H1 (cell line): ENCODE data around the gene ZNF57. TPM values are rescaled to one million over a fixed set of nuclear protein-coding genes. Genes with fewer than 3 reads are reported as not detected.
A peak's percentile ranks its signal among the peaks of the same experiment; 100 is the strongest.

Source experiments
- CTCF ChIA-PET: fragments of 300-600 bp; sonication (Branson Sonifier 250); formaldehyde crosslinking; loops from one replicate; lab custom pipeline; 2021; ENCODE audit not compliant: partially characterized antibody; lab: Charles Lee
- POLR2A ChIA-PET: fragments of 300-600 bp; sonication (Branson Sonifier 250); formaldehyde crosslinking; loops from one replicate; lab custom pipeline; 2021; ENCODE audit warnings: inconsistent platforms; ENCODE audit not compliant: partially characterized antibody; lab: Charles Lee
- DNase-seq, 2 experiments: peaks; one replicate each; pipeline versions ENCODE4 v3.0.0 to v3.0.0-alpha.2; 2010 to 2022; ENCODE audit warnings: low spot score in 2 of 2, low read depth in 1 of 2, mixed read lengths in 1 of 2
- FAIRE-seq: peaks from 2 replicates; lab custom pipeline; 2011; peaks lifted over from hg19 to GRCh38; lab: Jason Lieb, UNC
- H2AFZ ChIP-seq: 2 replicates; pipeline ENCODE4 v1.8.1; 2012; ENCODE audit warnings: low read length, inconsistent platforms
- H2AK5ac ChIP-seq: 2 replicates; pipeline ENCODE4 v1.6.1; 2013; ENCODE audit warnings: low read depth, low read length
- H2BK120ac ChIP-seq: replicated peaks from 2 replicates; pipeline ENCODE3; 2013; ENCODE audit warnings: low read depth, low read length, inconsistent platforms
- H2BK12ac ChIP-seq: 2 replicates; pipeline ENCODE4 v1.6.1; 2013; ENCODE audit warnings: low read depth, low read length
- H2BK15ac ChIP-seq: 2 replicates; pipeline ENCODE4 v1.6.1; 2013; ENCODE audit warnings: low read length
- H2BK20ac ChIP-seq: 2 replicates; pipeline ENCODE4 v1.6.1; 2013; ENCODE audit warnings: low read length
- H2BK5ac ChIP-seq: 2 replicates; pipeline ENCODE4 v1.6.1; 2013; ENCODE audit warnings: low read depth, low read length
- H3K14ac ChIP-seq: 2 replicates; pipeline ENCODE4 v1.6.1; 2013; ENCODE audit warnings: inconsistent platforms; ENCODE audit not compliant: insufficient read length
- H3K18ac ChIP-seq: 2 replicates; pipeline ENCODE4 v1.6.1; 2013; ENCODE audit warnings: low read length; ENCODE audit errors: extremely low read depth
- H3K23ac ChIP-seq: 2 replicates; pipeline ENCODE4 v1.6.1; 2013; ENCODE audit warnings: inconsistent platforms; ENCODE audit not compliant: insufficient read length
- H3K23me2 ChIP-seq: 2 replicates; pipeline ENCODE4 v1.6.1; 2013; ENCODE audit warnings: low read depth, low read length
- H3K27ac ChIP-seq: 2 replicates; pipeline ENCODE4 v1.6.1; 2011; ENCODE audit warnings: low read depth, low read length, inconsistent platforms
- H3K27me3 ChIP-seq, 4 experiments: replicated peaks in 1 of 4; 1 replicate in 1 of 4; 2 replicates in 3 of 4; pipeline versions ENCODE4 v1.6.1 to v1.8.1; 2011 to 2013; ENCODE audit warnings: low read length in 3 of 4, mild to moderate bottlenecking in 3 of 4, inconsistent platforms in 2 of 4, mixed read lengths in 2 of 4, moderate library complexity in 1 of 4; ENCODE audit not compliant: control insufficient read depth in 3 of 4, insufficient read depth in 3 of 4; ENCODE audit errors: extremely low read depth in 1 of 4
- H3K36me3 ChIP-seq, 4 experiments: 2 replicates each; pipeline versions ENCODE4 v1.6.1 to v1.8.1; 2011 to 2013; ENCODE audit warnings: mild to moderate bottlenecking in 4 of 4, low read length in 3 of 4, moderate library complexity in 2 of 4, control low read depth in 1 of 4, inconsistent platforms in 1 of 4; ENCODE audit not compliant: insufficient read depth in 4 of 4, control insufficient read depth in 2 of 4
- H3K4ac ChIP-seq: replicated peaks from 2 replicates; pipeline ENCODE3; 2013; ENCODE audit warnings: low read length, low read depth, mixed read lengths, inconsistent platforms; ENCODE audit not compliant: insufficient read length
- H3K4me1 ChIP-seq, 4 experiments: replicated peaks in 1 of 4; 1 replicate in 1 of 4; 2 replicates in 3 of 4; pipeline versions ENCODE4 v1.6.1 to v1.8.1; 2011 to 2013; ENCODE audit warnings: low read length in 3 of 4, inconsistent platforms in 2 of 4, mixed read lengths in 1 of 4; ENCODE audit not compliant: insufficient read depth in 4 of 4, control insufficient read depth in 3 of 4
- H3K4me2 ChIP-seq, 2 experiments: 2 replicates each; pipeline versions ENCODE4 v1.6.1 to v1.8.1; 2011 to 2013; ENCODE audit warnings: low read depth in 2 of 2, low read length in 2 of 2, control low read depth in 1 of 2, inconsistent platforms in 1 of 2, mild to moderate bottlenecking in 1 of 2; ENCODE audit not compliant: insufficient read depth in 1 of 2
- H3K4me3 ChIP-seq, 4 experiments: fragments of 200-600, 300-600 bp in 1 of 4; sonication (generic), shearing (Covaris generic), sonication (Bioruptor Twin) in 1 of 4; 2 replicates each; pipeline versions ENCODE4 v1.5.1 to v1.8.1; 2011 to 2016; ENCODE audit warnings: low read length in 4 of 4, low read depth in 3 of 4, control low read depth in 2 of 4, inconsistent platforms in 2 of 4, mild to moderate bottlenecking in 2 of 4, mixed read lengths in 1 of 4, moderate library complexity in 1 of 4; ENCODE audit not compliant: insufficient read depth in 2 of 4; ENCODE audit errors: extremely low read depth in 1 of 4
- H3K56ac ChIP-seq: replicated peaks from 2 replicates; pipeline ENCODE3; 2013; ENCODE audit warnings: low read depth, mild to moderate bottlenecking, mixed read lengths, low read length, inconsistent platforms; ENCODE audit not compliant: insufficient read length
- H3K79me1 ChIP-seq: 2 replicates; pipeline ENCODE4 v1.6.1; 2013; ENCODE audit warnings: low read depth, low read length, control low read depth
- H3K79me2 ChIP-seq, 2 experiments: 2 replicates each; pipeline versions ENCODE4 v1.6.1 to v1.8.1; 2012 to 2013; ENCODE audit warnings: low read length in 2 of 2, mild to moderate bottlenecking in 2 of 2, inconsistent platforms in 1 of 2; ENCODE audit not compliant: insufficient read depth in 2 of 2, control insufficient read depth in 1 of 2
- H3K9ac ChIP-seq, 4 experiments: replicated peaks in 1 of 4; 1 replicate in 1 of 4; 2 replicates in 3 of 4; pipeline versions ENCODE4 v1.6.1 to v1.8.1; 2011 to 2013; ENCODE audit warnings: low read depth in 3 of 4, low read length in 3 of 4, control low read depth in 2 of 4, mild to moderate bottlenecking in 2 of 4, moderate library complexity in 2 of 4, inconsistent platforms in 1 of 4; ENCODE audit errors: extremely low read depth in 1 of 4
- H3K9me3 ChIP-seq, 2 experiments: 2 replicates each; pipeline versions ENCODE4 v1.6.1 to v1.8.1; 2012 to 2013; ENCODE audit warnings: mild to moderate bottlenecking in 2 of 2, moderate library complexity in 2 of 2, control low read depth in 1 of 2, inconsistent platforms in 1 of 2, low read depth in 1 of 2, low read length in 1 of 2, mixed read lengths in 1 of 2; ENCODE audit not compliant: insufficient read depth in 2 of 2
- H4K20me1 ChIP-seq, 2 experiments: replicated peaks in 1 of 2; 2 replicates each; pipeline versions ENCODE3 to v1.8.1; 2011 to 2013; ENCODE audit warnings: inconsistent platforms in 2 of 2, low read length in 2 of 2, mild to moderate bottlenecking in 1 of 2; ENCODE audit not compliant: insufficient read depth in 2 of 2, control insufficient read depth in 1 of 2
- H4K5ac ChIP-seq: 2 replicates; pipeline ENCODE4 v1.6.1; 2013; ENCODE audit warnings: low read length, low read depth, mixed read lengths, inconsistent platforms; ENCODE audit not compliant: insufficient read length
- H4K8ac ChIP-seq: 2 replicates; pipeline ENCODE4 v1.8.0; 2013; ENCODE audit warnings: mild to moderate bottlenecking, moderate library complexity, low read length, inconsistent platforms; ENCODE audit not compliant: insufficient read depth; ENCODE audit errors: extremely low read depth
- H4K91ac ChIP-seq: replicated peaks from 2 replicates; pipeline ENCODE3; 2013; ENCODE audit warnings: low read length, mixed read lengths, inconsistent platforms; ENCODE audit not compliant: insufficient read length
- BACH1 ChIP-seq: IDR thresholded peaks from 2 replicates; pipeline ENCODE4 v1.6.1; 2012; ENCODE audit warnings: low read length, improper control_type of control experiment
- HDAC2 ChIP-seq, 2 experiments: fragments of 300-600 bp in 1 of 2; sonication (generic) in 1 of 2; IDR thresholded peaks; 2 replicates each; pipeline ENCODE4 v1.6.1; 2011 to 2012; ENCODE audit warnings: low read depth in 2 of 2, low read length in 2 of 2, mild to moderate bottlenecking in 2 of 2, moderate library complexity in 2 of 2, borderline replicate concordance in 1 of 2, inconsistent platforms in 1 of 2
- WGBS, 2 experiments: shearing (Covaris generic) in 1 of 2; methylation state at CpG; one replicate each; pipeline versions ENCODE4 v1.1.6 to v1.1.7; 2013 to 2015; ENCODE audit warnings: low lambda C conversion rate in 2 of 2, mixed read lengths in 2 of 2, inconsistent platforms in 1 of 2, low coverage in 1 of 2, missing lambda C conversion rate in 1 of 2; ENCODE audit not compliant: insufficient replicate concordance in 2 of 2, insufficient coverage in 1 of 2, insufficient read length in 1 of 2; ENCODE audit errors: extremely low coverage in 1 of 2, missing lambda C conversion rate in 1 of 2; 5-methylcytosine and 5-hydroxymethylcytosine counted together
- polyA plus RNA-seq, 7 experiments: library from polyadenylated mRNA; depleted of rRNA in 3 of 7; stranded (reverse) in 5 of 7; unstranded in 2 of 7; fragments of >200 nt in 5 of 7; fragments of 200-250 nt in 2 of 7; gene quantifications; 1 replicate in 5 of 7; 2 replicates in 1 of 7; 4 replicates in 1 of 7; pipeline versions ENCODE4 v1.2.1 to v1.2.3, GENCODE V29; 2011 to 2013; ENCODE audit warnings: missing spikeins in 2 of 7, mixed read lengths in 2 of 7
- total RNA-seq: library from RNA; stranded (reverse); fragmentation: NEBNext Ultra II Directional; extraction: Animal tissue kit (Norgen Biotek cat#: 25700); gene quantifications from 2 replicates; pipeline ENCODE4 v1.2.1, GENCODE V29; 2021

Gene ZNF57
- total and polyA plus RNA-seq, 2 of the 8 experiments (the other 6 are each of a cell fraction or from before 2014, with no cell fraction given) = 4.9 to 8.9 TPM

DNA sequence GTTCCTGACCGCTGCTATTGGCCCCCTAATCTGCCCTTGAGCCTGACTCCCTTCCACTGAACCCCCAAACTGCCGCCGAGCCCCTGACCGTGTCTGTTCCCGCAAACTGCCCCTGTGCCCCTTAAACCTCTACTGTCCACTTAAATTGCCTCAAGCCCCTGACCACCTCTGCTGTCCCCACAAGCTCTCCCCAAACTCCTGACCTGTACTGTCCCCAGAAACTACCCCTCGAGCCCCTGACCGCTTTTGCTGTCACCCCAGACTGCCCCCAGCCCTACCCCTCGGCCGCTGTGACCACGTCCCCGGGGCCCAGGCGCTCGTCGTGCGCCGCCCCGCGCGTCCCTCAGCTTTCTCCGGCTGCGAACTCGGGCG is 43.7 kb downstream of the ZNF57 start:
- Histone ChIP-seq H3K9ac (peak overlapping the region; percentile 25 to 77 (median 43)), H3K36me3 (peaks cover 0 to 3% (median 1%) of the 10 kb centered on the region in 4 experiments; a peak in 2 of 8 replicates), H2BK15ac (no peak overlapping the region), H3K27ac (no peak overlapping the region), H3K4me3 (peak overlapping the region; percentile 83 to 94 (median 89)), H3K9me3 (peaks cover 0 to under 1% of the 10 kb centered on the region in 2 experiments; a peak in 1 of 4 replicates), H3K79me1 (peaks cover 3% of the 10 kb centered on the region; the same call in 1 of the 2 replicates)
- TF ChIP-seq HDAC2 (IDR thresholded peaks at IDR 0.05; ENCODE audit: borderline replicate concordance in 1 of 2, low read depth in 2 of 2, low read length in 2 of 2) = no peak
- 0 out of 2 replicates have a peak, but pooled peaks have one; percentile 9 for TF ChIP-seq BACH1
- TF ChIP-seq, all 59 proteins: peak for 1
- H4K8ac ChIP-seq = 0 out of 2 replicates have a peak overlapping the region, but pooled peaks have one; percentile 57
- H3K23me2 ChIP-seq = peaks cover 4% of the 10 kb centered on the region; the same call in 1 of the 2 replicates
- 0 out of 2 replicates have a peak overlapping the region, but pooled peaks have one; percentile 6 for H2AFZ ChIP-seq
- FAIRE-seq = no peak
- H4K5ac ChIP-seq = no peak overlapping the region
- no peak overlapping the region for H2BK120ac ChIP-seq
- no peak overlapping the region for H2BK12ac ChIP-seq
- peak overlapping the region; percentile 71 to 76 for H3K4me2 ChIP-seq
- H2AK5ac ChIP-seq = no peak overlapping the region
- H3K27me3 ChIP-seq = no peaks in the 10 kb centered on the region
- H3K18ac ChIP-seq = peak overlapping the region; percentile 48; the same call in 1 of the 2 replicates
- H3K4ac ChIP-seq = no peak overlapping the region
- H2BK5ac ChIP-seq = no peak overlapping the region
- DNase-seq = no peak
- H2BK20ac ChIP-seq = no peak overlapping the region
- no peak overlapping the region for H3K23ac ChIP-seq
- H4K91ac ChIP-seq = no peak overlapping the region
- H4K20me1 ChIP-seq = no peaks in the 10 kb centered on the region
- peaks cover 0 to 4% of the 10 kb centered on the region in 2 experiments; a peak in 2 of 4 replicates for H3K79me2 ChIP-seq
- no peak overlapping the region for H3K56ac ChIP-seq
- 8% methylated on average over 18 of the region's 23 CpGs; no CpG with 5 or more reads in 1 of the 2 experiments for WGBS, 2 experiments
- peaks cover 0 to 3% (median under 1%) of the 10 kb centered on the region in 4 experiments; a peak in 5 of 7 replicates for H3K4me1 ChIP-seq
- POLR2A ChIA-PET = no interaction called here
- CTCF ChIA-PET = no interaction called here
- H3K14ac ChIP-seq = no peak overlapping the region
